Measurements from ENCODE around the gene CABP2. TPM values are rescaled to one million over a fixed set of nuclear protein-coding genes. Genes with fewer than 3 reads are reported as not detected.

CABP2 gene
- total RNA-seq, 6 donors from 2014 or later = not detected

DNA sequence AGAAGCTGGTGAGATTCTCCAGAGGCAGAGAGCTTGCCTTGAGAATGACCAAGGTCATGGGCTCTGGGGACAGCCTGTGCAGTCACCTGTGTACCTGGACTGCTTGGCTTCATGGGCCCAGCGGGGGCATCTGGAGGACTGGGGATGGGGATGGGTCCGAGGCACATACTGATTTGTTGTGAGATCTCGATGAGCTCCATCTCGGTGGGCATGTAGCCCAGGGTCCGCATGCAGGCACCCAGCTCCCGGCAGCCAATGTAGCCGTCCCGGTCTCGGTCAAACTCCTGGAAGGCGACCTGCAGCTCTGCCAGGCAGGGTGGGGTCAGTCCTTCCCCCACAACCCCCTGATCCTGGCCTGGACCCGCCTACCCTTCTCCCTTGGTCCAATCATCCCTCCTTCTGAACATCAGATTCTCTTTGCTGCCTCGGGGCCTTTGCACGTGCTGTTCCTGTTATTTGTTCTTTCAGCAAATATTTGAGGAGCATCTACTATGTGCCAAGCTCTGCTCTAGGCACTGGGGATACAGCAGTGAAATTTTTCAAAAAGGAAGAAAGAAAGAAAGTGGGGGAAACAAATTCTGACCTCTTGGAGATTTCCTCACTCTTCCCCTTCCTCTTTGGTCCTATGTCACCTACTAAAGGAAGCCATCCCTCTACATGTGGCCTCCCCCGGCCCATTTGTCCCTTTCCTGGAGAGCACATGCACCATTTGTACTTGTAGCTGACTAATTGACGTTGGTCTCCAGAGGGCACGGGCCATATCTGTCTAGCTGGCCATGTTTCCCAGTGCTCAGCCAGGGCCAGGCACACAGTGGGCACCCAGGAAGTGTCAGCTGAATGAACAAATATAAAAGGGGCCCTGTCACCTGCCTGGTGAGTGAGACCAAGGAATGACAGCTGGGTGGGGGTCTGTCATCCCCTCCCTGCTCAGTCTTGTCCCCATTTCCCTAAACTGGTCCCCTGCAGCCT is 2.1 kb downstream of the CABP2 start:
- H3K36me3 ChIP-seq = no peaks in the 10 kb centered on the region
- H3K27me3 ChIP-seq = no peaks in the 10 kb centered on the region
- H3K4me3 ChIP-seq = no peak overlapping the region
- no peaks in the 10 kb centered on the region for H3K9me3 ChIP-seq
- H3K27ac ChIP-seq = no peak overlapping the region
- no peak for DNase-seq
- WGBS, 2 donors = 84 to 91% methylated on average over 14 to 16 of the region's 16 CpGs
- ATAC-seq (ENCODE audit: low FRiP score in 2 of 2) = no peak
- TF ChIP-seq POLR2A (IDR thresholded peaks at IDR 0.05) (no peak), POLR2AphosphoS5 (IDR thresholded peaks at IDR 0.05) (no peak), CTCF (IDR thresholded peaks at IDR 0.05) (no peak), EP300 (IDR thresholded peaks at IDR 0.05) (no peak)
- no peaks in the 10 kb centered on the region for H3K4me1 ChIP-seq

- TF ChIP-seq CTCF (IDR thresholded peaks at IDR 0.05) (no peak), POLR2A (IDR thresholded peaks at IDR 0.05) (no peak), EP300 (IDR thresholded peaks at IDR 0.05) (no peak), POLR2AphosphoS5 (IDR thresholded peaks at IDR 0.05) (no peak)
- H3K4me1 ChIP-seq = no peaks in the 10 kb centered on the region
- H3K27ac ChIP-seq = no peak overlapping the region
- ATAC-seq (ENCODE audit: low FRiP score in 2 of 2) (no peak), DNase-seq (no peak)
- no peak overlapping the region for H3K4me3 ChIP-seq
- no peaks in the 10 kb centered on the region for H3K9me3 ChIP-seq
- no peaks in the 10 kb centered on the region for H3K36me3 ChIP-seq
- H3K27me3 ChIP-seq = no peaks in the 10 kb centered on the region
- WGBS, 2 donors = 92% methylated on average over 22 to 31 of the region's 32 CpGs
These were observed 3.5 kb downstream of the CABP2 start for GRCh38 chr11:67519726-67520125.

- no peak for DNase-seq
- ATAC-seq (ENCODE audit: low FRiP score in 2 of 2) = no peak
These were observed 5.3 kb downstream of the CABP2 start for GRCh38 chr11:67517784-67518552.

DNA sequence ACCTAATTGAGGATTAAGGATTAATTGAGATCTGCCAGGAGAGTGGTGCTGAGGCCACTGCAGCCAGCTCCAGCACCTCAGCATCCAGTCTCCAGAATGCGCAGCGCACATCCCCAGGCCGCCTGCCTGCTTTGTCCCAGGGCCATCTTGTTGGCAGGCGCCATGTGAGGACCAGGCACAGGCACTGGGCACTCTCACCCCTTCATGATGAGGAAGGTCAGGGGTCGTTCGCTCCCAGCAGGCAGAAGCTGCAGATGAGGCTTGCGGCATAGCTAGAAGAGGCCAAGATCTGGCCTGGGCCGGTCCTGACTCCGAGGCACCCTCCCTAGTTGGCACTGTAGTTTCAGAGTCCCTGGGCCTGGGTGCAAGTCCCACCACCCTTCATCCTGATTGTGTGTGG is 6.4 kb downstream of the CABP2 start:
- ATAC-seq (ENCODE audit: low FRiP score in 2 of 2) (no peak), DNase-seq (no peak)
- TF ChIP-seq POLR2AphosphoS5 (IDR thresholded peaks at IDR 0.05) (no peak), POLR2A (IDR thresholded peaks at IDR 0.05) (no peak), CTCF (IDR thresholded peaks at IDR 0.05) (no peak), EP300 (IDR thresholded peaks at IDR 0.05) (no peak)
- no peak overlapping the region for H3K4me3 ChIP-seq
- H3K27ac ChIP-seq = no peak overlapping the region
- WGBS, 2 donors = 98% methylated on average over 9 of the region's 9 CpGs; no CpG with 5 or more reads in 1 of the 2 donors
- H3K4me1 ChIP-seq = no peaks in the 10 kb centered on the region
- H3K27me3 ChIP-seq = no peaks in the 10 kb centered on the region
- no peaks in the 10 kb centered on the region for H3K36me3 ChIP-seq
- H3K9me3 ChIP-seq = no peaks in the 10 kb centered on the region

More at GRCh38 chr11:67517784-67518552, 5.3 kb downstream of the CABP2 start:
- H3K4me1 ChIP-seq = no peaks in the 10 kb centered on the region
- H3K4me3 ChIP-seq = no peak overlapping the region
- H3K9me3 ChIP-seq = no peaks in the 10 kb centered on the region
- no peaks in the 10 kb centered on the region for H3K36me3 ChIP-seq
- 78 to 88% methylated on average over 6 to 10 of the region's 10 CpGs for whole genome bisulfite sequencing, 2 donors
- no peak for TF ChIP-seq CTCF (IDR thresholded peaks at IDR 0.05)
- TF ChIP-seq EP300 (IDR thresholded peaks at IDR 0.05) = no peak
- no peak for TF ChIP-seq POLR2AphosphoS5 (IDR thresholded peaks at IDR 0.05)
- no peak for TF ChIP-seq POLR2A (IDR thresholded peaks at IDR 0.05)
- H3K27ac ChIP-seq = no peak overlapping the region
- no peaks in the 10 kb centered on the region for H3K27me3 ChIP-seq

Data from upper lobe of left lung (tissue), 6 donors.